Spinal cord (tissue), 10 donors: ENCODE data around the gene KLF17. TPM values are rescaled to one million over a fixed set of nuclear protein-coding genes. Genes with fewer than 3 reads are reported as not detected.
"Not testable (repeated sequence)": the region's sequence is repeated elsewhere in the genome, so short reads cannot be mapped to it uniquely, and the experiment has no call there.

Experiments used
- DNase-seq, 6 donors: peaks; one replicate each; pipeline versions ENCODE4 v3.0.0 to v3.0.0-alpha.2; 2013 to 2015; ENCODE audit warnings: low spot score in 6 of 6, low read depth in 4 of 6
- H3K27ac ChIP-seq: one replicate; pipeline ENCODE4 v1.5.1; 2013; ENCODE audit warnings: low read depth, low read length, control low read depth
- H3K27me3 ChIP-seq: one replicate; pipeline ENCODE4 v1.6.1; 2013; ENCODE audit warnings: low read length; ENCODE audit not compliant: control insufficient read depth, insufficient read depth
- H3K36me3 ChIP-seq: one replicate; pipeline ENCODE4 v1.6.1; 2013; ENCODE audit warnings: low read length; ENCODE audit not compliant: control insufficient read depth, insufficient read depth
- H3K4me1 ChIP-seq: one replicate; pipeline ENCODE4 v1.6.1; 2013; ENCODE audit warnings: low read length; ENCODE audit not compliant: control insufficient read depth, insufficient read depth
- H3K4me3 ChIP-seq: one replicate; pipeline ENCODE4 v1.5.1; 2013; ENCODE audit warnings: low read depth, low read length, control low read depth
- H3K9me3 ChIP-seq: one replicate; pipeline ENCODE4 v1.6.1; 2013; ENCODE audit warnings: low read length; ENCODE audit not compliant: control insufficient read depth, insufficient read depth
- WGBS: methylation state at CpG from one replicate; pipeline ENCODE4 v1.1.5; 2013; ENCODE audit warnings: missing lambda C conversion rate; ENCODE audit not compliant: insufficient coverage; 5-methylcytosine and 5-hydroxymethylcytosine counted together
- polyA plus RNA-seq, 2 donors: library from polyadenylated mRNA; unstranded; fragments of 120-200 nt; gene quantifications; one replicate each; pipeline ENCODE4 v1.2.1, GENCODE V29; 2013; ENCODE audit not compliant: insufficient read length in 2 of 2
- total RNA-seq, 2 donors: library from RNA; depleted of rRNA in 1 of 2; stranded (reverse); fragments of 120-200 nt in 1 of 2; fragments of >200 nt in 1 of 2; gene quantifications; one replicate each; pipeline versions ENCODE4 v1.2.3 to v1.2.4, GENCODE V29; 2013 to 2014
- donor health status: healthy.

Gene KLF17
- total and polyA plus RNA-seq, 4 donors: 0.17 to 0.69 (median 0.29) TPM

DNA sequence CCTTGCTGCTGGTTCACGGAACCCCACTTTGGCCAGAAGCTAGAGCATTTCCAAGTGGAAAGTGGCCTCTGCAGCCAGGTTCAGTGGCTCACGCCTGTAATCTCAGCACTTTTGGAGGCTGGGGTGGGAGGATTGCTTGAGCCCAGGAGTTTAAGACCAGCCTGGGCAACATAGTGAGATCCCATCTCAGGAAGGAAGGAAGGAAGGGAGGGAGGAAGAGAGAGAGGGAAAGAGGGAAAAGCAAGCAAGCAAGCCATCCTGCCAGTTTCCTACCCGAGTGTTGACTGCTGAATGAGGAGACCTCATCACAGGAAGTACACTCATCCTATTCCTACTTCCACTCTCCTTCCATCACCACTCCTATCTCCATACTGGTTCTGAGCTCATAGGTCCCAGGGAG lies 12.8 kb upstream of the KLF17 start:
- no peak for DNase-seq
- 90% methylated on average over 3 of the region's 3 CpGs for WGBS
- H3K4me1 ChIP-seq: peaks cover 8% of the 10 kb centered on the region
- H3K4me3 ChIP-seq: no peak overlapping the region
- no peaks in the 10 kb centered on the region for H3K36me3 ChIP-seq
- H3K9me3 ChIP-seq: no peaks in the 10 kb centered on the region
- H3K27ac ChIP-seq: no peak overlapping the region
- H3K27me3 ChIP-seq: peaks cover 12% of the 10 kb centered on the region

DNA sequence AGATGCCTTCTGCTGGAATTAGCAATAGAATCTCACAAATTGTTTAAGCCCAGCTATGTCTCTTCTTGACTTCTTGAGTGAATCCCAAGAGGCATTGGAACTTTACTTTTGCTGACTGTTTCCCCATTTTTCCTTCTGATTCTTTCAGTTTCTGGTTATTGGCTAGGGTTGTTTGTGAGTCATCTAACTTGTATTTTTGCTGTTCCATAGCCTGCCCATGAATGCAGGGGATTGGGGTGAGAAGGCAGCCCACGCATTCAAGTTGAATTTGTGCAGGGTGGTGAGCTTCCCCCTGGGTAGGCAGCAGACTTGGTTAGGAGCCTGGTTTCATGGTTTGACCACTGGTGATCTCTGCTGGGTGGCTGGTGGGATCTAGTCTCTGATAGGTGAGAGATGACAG lies 10.4 kb upstream of the KLF17 start:
- Histone ChIP-seq H3K4me1 (peaks cover 5% of the 10 kb centered on the region), H3K27ac (no peak overlapping the region), H3K9me3 (no peaks in the 10 kb centered on the region), H3K4me3 (no peak overlapping the region), H3K27me3 (peaks cover 9% of the 10 kb centered on the region), H3K36me3 (no peaks in the 10 kb centered on the region)
- DNase-seq: no peak
- WGBS: 89% methylated on average over 1 of the region's 1 CpG

DNA sequence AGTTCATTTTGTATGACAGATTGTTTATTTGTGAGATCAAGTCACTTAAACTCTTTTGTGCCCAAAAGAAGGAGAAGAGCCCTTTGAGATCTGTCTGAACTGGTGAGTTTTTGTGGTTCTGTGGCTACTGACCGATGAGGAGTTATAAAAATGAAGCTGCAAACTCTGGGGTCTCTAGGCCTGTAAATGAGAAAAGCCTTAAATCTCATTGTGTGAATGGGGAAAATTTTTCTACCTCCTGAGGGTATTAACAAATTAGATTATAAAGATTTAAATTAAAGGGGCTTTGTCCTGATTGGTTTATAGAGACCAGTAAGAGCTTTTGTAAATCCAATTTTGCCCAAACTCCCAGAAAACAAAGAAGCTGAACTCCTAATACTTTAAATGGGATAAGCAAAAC lies 9.7 kb upstream of the KLF17 start:
- H3K4me1 ChIP-seq: no peaks in the 10 kb centered on the region
- no peak overlapping the region for H3K4me3 ChIP-seq
- H3K27ac ChIP-seq: no peak overlapping the region
- no peak for DNase-seq
- peaks cover 6% of the 10 kb centered on the region for H3K27me3 ChIP-seq
- H3K36me3 ChIP-seq: no peaks in the 10 kb centered on the region
- no CpG with 5 or more reads among the region's 1 CpG for WGBS
- H3K9me3 ChIP-seq: no peaks in the 10 kb centered on the region

DNA sequence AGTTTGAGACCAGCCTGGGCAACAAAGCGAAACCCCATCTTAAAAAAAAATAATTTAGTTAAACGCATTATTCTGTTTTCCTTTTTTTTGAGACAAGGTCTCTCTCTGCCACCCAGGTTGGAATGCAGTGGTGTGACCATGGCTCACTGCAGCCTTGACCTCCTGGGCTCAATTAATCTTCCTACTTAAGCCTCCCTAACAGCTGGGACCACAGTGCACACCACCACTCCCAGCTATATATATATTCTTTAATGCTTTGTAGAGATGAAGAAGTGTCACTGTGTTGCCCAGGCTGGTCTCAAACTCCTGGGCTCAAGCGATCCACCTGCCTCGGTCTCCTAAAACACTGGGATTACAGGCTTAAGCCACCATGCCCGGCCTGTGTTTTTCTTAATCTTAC lies 7.7 kb upstream of the KLF17 start:
- 100% methylated on average over 1 of the region's 5 CpGs for WGBS
- Histone ChIP-seq H3K27ac (no peak overlapping the region), H3K36me3 (no peaks in the 10 kb centered on the region), H3K27me3 (peaks cover 6% of the 10 kb centered on the region), H3K9me3 (no peaks in the 10 kb centered on the region), H3K4me1 (no peaks in the 10 kb centered on the region), H3K4me3 (no peak overlapping the region)
- DNase-seq: no peak

DNA sequence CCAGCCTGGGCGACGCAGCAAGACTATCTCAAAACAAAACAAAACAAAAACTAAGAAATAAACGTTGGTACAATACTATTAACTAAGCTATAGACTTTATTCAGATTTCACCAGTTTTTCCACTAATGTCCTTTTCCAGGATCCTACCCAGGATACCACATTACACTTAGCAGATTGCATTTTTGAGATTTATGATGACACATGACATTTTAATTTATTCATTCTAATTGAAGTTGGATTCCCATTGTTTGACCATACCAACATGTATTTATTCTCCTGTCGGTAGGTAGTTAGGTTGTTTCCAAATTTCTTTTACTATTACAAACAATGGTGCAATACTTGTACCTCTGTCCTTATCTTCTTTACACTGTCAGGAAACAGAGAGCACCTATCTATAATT lies 6.8 kb upstream of the KLF17 start:
- Histone ChIP-seq H3K36me3 (no peaks in the 10 kb centered on the region), H3K4me1 (no peaks in the 10 kb centered on the region), H3K27me3 (no peaks in the 10 kb centered on the region), H3K27ac (no peak overlapping the region), H3K4me3 (no peak overlapping the region), H3K9me3 (no peaks in the 10 kb centered on the region)
- no peak for DNase-seq
- no CpG with 5 or more reads among the region's 4 CpGs for WGBS

DNA sequence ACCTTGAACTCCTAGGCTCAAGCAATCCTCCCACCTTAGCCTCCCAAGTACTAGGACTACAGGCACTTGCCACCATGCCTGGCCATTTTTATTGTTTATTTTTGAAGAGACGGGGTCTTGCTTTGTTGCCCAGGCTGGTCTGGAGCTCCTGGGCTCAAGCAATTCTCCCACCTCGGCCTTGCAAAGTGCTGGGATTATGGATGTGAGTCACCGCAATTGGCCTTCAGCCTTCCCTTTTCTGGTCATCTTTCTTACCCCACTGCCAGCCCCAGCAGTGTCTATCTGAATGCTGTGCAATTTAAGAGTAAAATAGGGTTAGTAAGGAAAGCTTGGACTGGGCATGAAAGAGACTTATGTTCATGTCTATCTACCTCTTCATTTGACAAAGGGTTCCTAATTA lies 6.1 kb upstream of the KLF17 start:
- Histone ChIP-seq H3K27me3 (no peaks in the 10 kb centered on the region), H3K4me3 (no peak overlapping the region), H3K4me1 (no peaks in the 10 kb centered on the region), H3K27ac (no peak overlapping the region), H3K36me3 (no peaks in the 10 kb centered on the region), H3K9me3 (no peaks in the 10 kb centered on the region)
- no CpG with 5 or more reads among the region's 3 CpGs for WGBS
- no peak for DNase-seq

DNA sequence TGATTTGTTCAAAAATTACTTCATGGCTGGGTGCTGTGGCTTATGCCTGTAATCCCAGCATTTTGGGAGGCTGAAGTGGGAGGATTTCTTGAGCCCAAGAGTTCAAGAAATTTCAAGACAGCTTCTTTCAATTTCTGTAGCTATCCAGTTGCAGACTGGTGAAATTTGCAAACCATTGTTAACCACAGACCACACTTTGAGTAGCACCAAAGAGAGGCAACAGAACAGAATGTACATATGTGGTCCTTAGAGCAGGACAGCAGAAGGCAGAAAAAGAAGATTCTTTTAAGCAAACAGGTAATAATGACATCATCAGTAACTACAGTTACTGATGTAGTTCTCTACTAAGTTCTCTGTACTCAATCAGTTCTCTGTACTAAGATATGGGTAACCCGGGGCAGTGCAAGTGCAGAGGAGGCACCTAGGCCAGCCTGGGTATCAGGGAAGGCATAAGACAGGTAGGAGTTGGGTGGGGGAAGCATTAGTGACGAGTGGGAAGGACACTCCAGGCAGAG lies 5.5 kb upstream of the KLF17 start:
- Histone ChIP-seq H3K4me1 (no peaks in the 10 kb centered on the region), H3K27me3 (no peaks in the 10 kb centered on the region), H3K9me3 (no peaks in the 10 kb centered on the region), H3K4me3 (no peak overlapping the region), H3K27ac (no peak overlapping the region), H3K36me3 (no peaks in the 10 kb centered on the region)
- no peak for DNase-seq
- WGBS: 73% methylated on average over 2 of the region's 2 CpGs

DNA sequence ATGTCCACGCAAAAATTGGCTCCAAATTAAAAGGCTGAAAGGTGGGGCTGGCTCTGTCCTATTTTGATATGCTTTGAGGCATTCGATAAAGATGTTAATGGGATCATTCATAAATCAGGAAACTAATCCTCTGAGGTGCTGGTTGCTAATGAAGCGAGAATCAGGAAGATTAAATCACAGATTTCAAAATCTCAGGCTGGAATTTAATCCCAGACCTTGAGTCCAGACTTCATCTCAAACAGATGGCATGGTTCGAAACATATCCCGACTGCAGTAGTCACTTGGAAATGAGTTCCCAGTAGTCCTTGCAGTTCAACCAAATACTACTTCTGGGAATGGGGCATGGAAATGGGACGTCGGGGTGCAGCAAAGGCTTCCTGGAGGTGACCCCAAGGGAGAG lies 4.5 kb upstream of the KLF17 start:
- Histone ChIP-seq H3K9me3 (no peaks in the 10 kb centered on the region), H3K27ac (no peak overlapping the region), H3K4me3 (no peak overlapping the region), H3K4me1 (no peaks in the 10 kb centered on the region), H3K36me3 (no peaks in the 10 kb centered on the region), H3K27me3 (no peaks in the 10 kb centered on the region)
- WGBS: 44% methylated on average over 2 of the region's 7 CpGs
- DNase-seq: no peak

DNA sequence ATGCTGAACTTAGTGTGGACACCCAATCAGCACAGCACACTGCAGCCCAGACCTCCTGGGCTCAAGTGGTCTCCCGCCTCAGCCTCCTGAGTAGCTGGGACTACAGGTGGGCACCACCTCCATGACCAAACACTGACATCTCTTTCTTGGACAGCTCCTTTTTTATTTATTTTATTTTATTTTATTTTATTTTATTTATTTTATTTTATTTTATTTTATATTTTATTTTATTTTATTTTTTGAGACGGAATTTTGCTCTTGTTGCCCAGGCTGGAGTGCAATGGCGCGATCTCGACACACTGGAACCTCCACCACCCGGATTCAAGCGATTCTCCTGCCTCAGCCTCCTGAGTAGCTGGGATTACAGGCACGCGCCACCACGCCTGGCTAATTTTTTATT lies 1.3 kb upstream of the KLF17 start:
- not testable (repeated sequence) for H3K9me3 ChIP-seq, H3K4me1 ChIP-seq, H3K27me3 ChIP-seq, H3K4me3 ChIP-seq, DNase-seq, H3K27ac ChIP-seq, H3K36me3 ChIP-seq
- 99% methylated on average over 9 of the region's 10 CpGs for WGBS

DNA sequence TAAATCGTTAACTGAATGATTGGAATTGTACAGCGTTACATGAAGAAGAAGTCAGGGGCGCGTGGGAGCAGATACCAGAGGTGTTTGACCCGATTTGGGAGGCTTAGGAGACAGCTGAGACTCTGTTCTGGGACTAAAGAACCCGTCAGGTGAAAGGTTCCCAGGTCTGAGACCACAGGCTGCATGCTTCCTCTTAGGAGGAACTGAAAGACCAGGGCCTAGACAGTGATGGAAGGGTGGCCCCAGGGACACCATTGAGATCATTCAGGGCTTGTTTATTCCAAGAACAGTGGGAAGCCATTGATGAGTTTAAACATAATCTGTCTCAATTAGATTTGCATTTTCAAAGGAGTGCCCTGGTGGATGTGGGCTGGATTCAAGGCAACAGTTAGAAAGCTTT lies 904 bp downstream of the KLF17 start:
- H3K4me3 ChIP-seq: no peak overlapping the region
- no peak for DNase-seq
- WGBS: 70% methylated on average over 6 of the region's 6 CpGs
- no peaks in the 10 kb centered on the region for H3K36me3 ChIP-seq
- H3K9me3 ChIP-seq: no peaks in the 10 kb centered on the region
- no peak overlapping the region for H3K27ac ChIP-seq
- no peaks in the 10 kb centered on the region for H3K4me1 ChIP-seq
- no peaks in the 10 kb centered on the region for H3K27me3 ChIP-seq
